22Rv1 (cell line): ENCODE results near the gene RAB11B.

Experiments
- CTCF ChIP-seq: fragments of 450-650 bp; IDR thresholded peaks from 2 replicates; pipeline ENCODE4 v1.5.1; 2017; ENCODE audit warnings: mild to moderate bottlenecking
- ZFX ChIP-seq: fragments of 450-650 bp; IDR thresholded peaks from 2 replicates; pipeline ENCODE4 v1.6.1; 2017; ENCODE audit warnings: antibody characterized with exemption, borderline replicate concordance

GRCh38 chr19:8398311-8398771 is 8.2 kb downstream of the RAB11B start:
- TF ChIP-seq CTCF (no peak), ZFX (no peak)
